ENCODE measurements around the gene DTD1. TPM values are rescaled to one million over a fixed set of nuclear protein-coding genes. Genes with fewer than 3 reads are reported as not detected.

Gene DTD1
- total RNA-seq, 3 donors from 2014 or later = 24.1 to 34.6 (median 26.2) TPM

GRCh38 chr20:18614244-18614643 lies 26.4 kb downstream of the DTD1 start:
- Histone ChIP-seq H3K9me3 (no peaks in the 10 kb centered on the region), H3K36me3 (no peaks in the 10 kb centered on the region), H3K4me3 (no peak overlapping the region), H3K27ac (no peak overlapping the region), H3K27me3 (no peaks in the 10 kb centered on the region), H3K4me1 (no peaks in the 10 kb centered on the region)
- no peak for DNase-seq (ENCODE audit: low spot score in 2 of 2)
- intact Hi-C loops (cut with DNase I; ENCODE audit: low total_unique reads) = no loop called here
- TF ChIP-seq POLR2A (IDR thresholded peaks at IDR 0.05) = no peak
- TF ChIP-seq CTCF (IDR thresholded peaks at IDR 0.05) = no peak
- no peak for TF ChIP-seq POLR2AphosphoS5 (IDR thresholded peaks at IDR 0.05)

- no peaks in the 10 kb centered on the region for H3K36me3 ChIP-seq
- intact Hi-C loops (cut with DNase I; ENCODE audit: low total_unique reads) = no loop called here
- H3K27me3 ChIP-seq = no peaks in the 10 kb centered on the region
- no peak overlapping the region for H3K4me3 ChIP-seq
- H3K27ac ChIP-seq = no peak overlapping the region
- H3K9me3 ChIP-seq = no peaks in the 10 kb centered on the region
- no peak for DNase-seq (ENCODE audit: low spot score in 2 of 2)
- TF ChIP-seq POLR2A (IDR thresholded peaks at IDR 0.05) (no peak), POLR2AphosphoS5 (IDR thresholded peaks at IDR 0.05) (no peak), CTCF (IDR thresholded peaks at IDR 0.05) (no peak)
- no peaks in the 10 kb centered on the region for H3K4me1 ChIP-seq
Observed at GRCh38 chr20:18615020-18615650, 27.3 kb downstream of the DTD1 start.

GRCh38 chr20:18621004-18621403 lies 33.1 kb downstream of the DTD1 start:
- no peaks in the 10 kb centered on the region for H3K36me3 ChIP-seq
- TF ChIP-seq POLR2AphosphoS5 (IDR thresholded peaks at IDR 0.05) (no peak), POLR2A (IDR thresholded peaks at IDR 0.05) (no peak), CTCF (IDR thresholded peaks at IDR 0.05) (no peak)
- no peaks in the 10 kb centered on the region for H3K4me1 ChIP-seq
- no peaks in the 10 kb centered on the region for H3K27me3 ChIP-seq
- H3K4me3 ChIP-seq = no peak overlapping the region
- no peak for DNase-seq (ENCODE audit: low spot score in 2 of 2)
- no peaks in the 10 kb centered on the region for H3K9me3 ChIP-seq
- intact Hi-C loops (cut with DNase I; ENCODE audit: low total_unique reads) = no loop called here
- no peak overlapping the region for H3K27ac ChIP-seq

- intact Hi-C loops (cut with DNase I; ENCODE audit: low total_unique reads) = no loop called here
- no peak for TF ChIP-seq POLR2A (IDR thresholded peaks at IDR 0.05)
- no peak for TF ChIP-seq POLR2AphosphoS5 (IDR thresholded peaks at IDR 0.05)
- TF ChIP-seq CTCF (IDR thresholded peaks at IDR 0.05) = no peak
- no peaks in the 10 kb centered on the region for H3K36me3 ChIP-seq
- no peak overlapping the region for H3K27ac ChIP-seq
- no peaks in the 10 kb centered on the region for H3K4me1 ChIP-seq
- DNase-seq (ENCODE audit: low spot score in 2 of 2) = no peak
- H3K9me3 ChIP-seq = no peaks in the 10 kb centered on the region
- H3K27me3 ChIP-seq = no peaks in the 10 kb centered on the region
- no peak overlapping the region for H3K4me3 ChIP-seq
Observed at GRCh38 chr20:18623156-18623910, 35.5 kb downstream of the DTD1 start.

- Histone ChIP-seq H3K4me1 (no peaks in the 10 kb centered on the region), H3K9me3 (no peaks in the 10 kb centered on the region), H3K4me3 (no peak overlapping the region), H3K27me3 (no peaks in the 10 kb centered on the region), H3K27ac (no peak overlapping the region), H3K36me3 (no peaks in the 10 kb centered on the region)
- intact Hi-C loops (cut with DNase I; ENCODE audit: low total_unique reads) = loop anchor here (5.0 kb wide), 1 partner anchor 172 kb away; no protein-coding TSS in a partner anchor
- TF ChIP-seq POLR2A (IDR thresholded peaks at IDR 0.05) (no peak), CTCF (IDR thresholded peaks at IDR 0.05) (no peak), POLR2AphosphoS5 (IDR thresholded peaks at IDR 0.05) (no peak)
- no peak for DNase-seq (ENCODE audit: low spot score in 2 of 2)
Observed at GRCh38 chr20:18624948-18625347, 37.1 kb downstream of the DTD1 start.

All from breast epithelium (tissue), 4 donors.